IPS-15b (cell line): Measurements from ENCODE around the gene FBLN2.

Experiments
- H3K27me3 ChIP-seq: one replicate; pipeline ENCODE4 v1.6.1; 2013; ENCODE audit warnings: low read length; ENCODE audit not compliant: control insufficient read depth, insufficient read depth
- H3K36me3 ChIP-seq: one replicate; pipeline ENCODE4 v1.6.1; 2013; ENCODE audit warnings: low read length; ENCODE audit not compliant: control insufficient read depth, insufficient read depth
- H3K4me1 ChIP-seq: one replicate; pipeline ENCODE4 v1.6.1; 2013; ENCODE audit warnings: mild to moderate bottlenecking, low read length; ENCODE audit not compliant: control insufficient read depth, insufficient read depth
- H3K4me3 ChIP-seq: one replicate; pipeline ENCODE4 v1.5.1; 2013; ENCODE audit warnings: low read depth, low read length
- H3K9ac ChIP-seq: one replicate; pipeline ENCODE4 v1.6.1; 2013; ENCODE audit warnings: low read depth, mild to moderate bottlenecking, low read length
- H3K9me3 ChIP-seq: one replicate; pipeline ENCODE4 v1.6.1; 2013; ENCODE audit warnings: mild to moderate bottlenecking, low read length; ENCODE audit not compliant: control insufficient read depth, insufficient read depth

Gene FBLN2

DNA sequence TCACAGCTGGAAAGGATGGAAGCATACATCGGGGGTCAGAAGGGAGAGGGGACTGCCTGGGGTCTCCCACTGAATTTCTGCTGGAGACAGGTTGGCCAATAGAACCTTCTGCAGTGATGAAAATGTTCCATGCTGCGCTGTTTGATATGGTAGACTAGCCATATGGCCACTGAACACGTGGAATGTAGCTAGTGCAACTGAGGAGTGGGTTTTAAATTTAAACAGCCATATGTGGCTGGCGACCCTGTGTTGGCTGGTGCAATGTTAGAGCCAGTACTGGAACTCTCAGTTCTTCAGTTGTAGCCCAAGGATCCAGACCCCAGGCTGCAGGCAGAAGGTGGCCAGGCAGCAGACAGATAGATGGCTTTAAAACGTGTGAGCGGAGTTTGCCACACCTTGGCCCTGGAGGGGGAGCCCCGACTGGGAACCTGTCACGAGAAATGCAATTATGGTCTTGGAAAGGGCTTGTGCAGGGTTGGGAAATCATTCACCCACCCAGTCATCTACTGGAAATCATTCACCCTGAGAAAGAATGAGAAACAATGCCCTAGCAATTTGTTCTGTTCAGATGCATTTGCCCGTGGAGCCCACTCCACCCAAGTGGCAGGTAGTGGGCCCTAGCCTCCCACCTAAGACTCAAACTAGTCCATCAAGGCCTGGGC lies 127.6 kb downstream of the FBLN2 start:
- H3K4me1 ChIP-seq = no peaks in the 10 kb centered on the region
- no peaks in the 10 kb centered on the region for H3K27me3 ChIP-seq
- no peaks in the 10 kb centered on the region for H3K36me3 ChIP-seq
- H3K9me3 ChIP-seq = no peaks in the 10 kb centered on the region
- H3K4me3 ChIP-seq = no peak overlapping the region
- H3K9ac ChIP-seq = no peak overlapping the region

DNA sequence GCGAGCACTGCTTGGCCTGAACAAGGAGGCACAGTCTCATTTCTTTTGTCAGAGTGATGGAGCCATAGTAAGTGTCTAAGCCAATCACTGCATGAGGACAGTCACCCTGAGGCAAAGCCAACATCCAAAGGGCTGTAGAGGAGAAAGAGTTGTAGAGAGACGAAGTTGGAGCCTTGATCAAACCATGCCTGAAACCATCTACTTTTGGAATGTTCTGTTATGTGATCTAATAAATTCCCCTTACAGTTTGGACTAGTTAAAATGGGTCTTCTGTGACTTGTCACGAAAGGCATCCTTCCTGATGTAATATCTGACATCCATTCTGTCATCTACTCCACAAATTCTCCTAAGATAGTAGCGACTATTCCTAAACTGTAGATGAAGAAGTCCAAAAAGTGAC lies 128.3 kb downstream of the FBLN2 start:
- H3K27me3 ChIP-seq = no peaks in the 10 kb centered on the region
- H3K9ac ChIP-seq = no peak overlapping the region
- H3K4me1 ChIP-seq = no peaks in the 10 kb centered on the region

DNA sequence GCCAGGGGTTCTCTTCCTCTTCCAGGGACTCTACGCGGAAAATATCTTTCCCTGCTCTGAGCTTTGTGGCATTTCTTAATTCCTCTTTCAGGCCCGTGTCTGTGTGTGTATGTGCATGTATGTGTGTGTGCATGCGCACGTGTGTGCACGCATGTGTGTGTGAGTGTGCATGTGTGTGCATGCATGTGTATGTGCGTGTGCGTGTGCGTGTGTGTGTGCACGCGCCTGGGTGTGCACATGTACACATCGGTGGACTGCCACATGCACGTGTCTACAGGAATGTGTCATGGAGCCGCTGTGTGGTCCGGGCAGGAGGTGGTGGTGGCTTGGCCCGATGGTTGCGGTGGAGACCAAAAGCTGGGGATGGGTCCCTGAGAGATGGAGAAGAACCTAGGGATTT lies 133.0 kb downstream of the FBLN2 start:
- no peaks in the 10 kb centered on the region for H3K4me1 ChIP-seq
- H3K4me3 ChIP-seq = no peak overlapping the region
- H3K27me3 ChIP-seq = no peaks in the 10 kb centered on the region
- H3K9ac ChIP-seq = no peak overlapping the region
- H3K36me3 ChIP-seq = no peaks in the 10 kb centered on the region
- no peaks in the 10 kb centered on the region for H3K9me3 ChIP-seq

More for the DNA sequence above, 128.3 kb downstream of the FBLN2 start:
- no peaks in the 10 kb centered on the region for H3K36me3 ChIP-seq
- H3K4me3 ChIP-seq = no peak overlapping the region
- H3K9me3 ChIP-seq = no peaks in the 10 kb centered on the region

DNA sequence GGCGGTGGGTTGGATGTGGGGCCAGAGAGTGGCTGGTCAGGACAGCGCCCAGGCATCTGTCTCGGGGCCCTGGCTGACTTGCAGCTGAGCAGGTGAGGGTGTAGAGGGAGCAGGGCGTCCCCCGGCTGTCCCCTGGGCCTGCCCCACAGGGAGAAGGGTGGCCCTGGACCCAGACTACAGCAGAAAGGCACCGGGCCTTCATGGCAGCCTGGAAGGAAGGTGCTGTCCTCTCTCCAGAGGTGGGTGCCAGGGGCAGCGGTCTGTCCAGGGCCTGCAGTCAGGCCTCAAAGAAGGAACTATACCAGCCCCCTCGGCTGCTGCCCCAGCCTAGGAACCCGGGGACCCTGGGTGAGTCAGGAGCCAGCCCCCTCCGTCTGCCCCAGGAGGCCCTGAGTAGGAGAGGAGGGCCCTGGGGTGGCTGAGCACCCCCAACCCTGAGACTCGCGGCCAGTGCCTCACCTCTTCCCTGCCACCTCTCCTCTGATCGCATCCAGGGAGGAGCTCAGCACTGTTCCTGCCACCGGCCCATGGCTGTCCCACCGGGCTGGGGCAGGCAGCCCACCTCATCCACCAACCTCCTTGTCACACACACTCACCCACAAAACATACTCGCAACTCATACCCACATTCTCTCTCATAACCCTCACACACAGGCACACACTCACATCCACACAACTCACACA lies 133.5 kb downstream of the FBLN2 start:
- Histone ChIP-seq H3K9me3 (no peaks in the 10 kb centered on the region), H3K27me3 (no peaks in the 10 kb centered on the region), H3K9ac (no peak overlapping the region), H3K4me1 (no peaks in the 10 kb centered on the region), H3K36me3 (no peaks in the 10 kb centered on the region), H3K4me3 (no peak overlapping the region)

DNA sequence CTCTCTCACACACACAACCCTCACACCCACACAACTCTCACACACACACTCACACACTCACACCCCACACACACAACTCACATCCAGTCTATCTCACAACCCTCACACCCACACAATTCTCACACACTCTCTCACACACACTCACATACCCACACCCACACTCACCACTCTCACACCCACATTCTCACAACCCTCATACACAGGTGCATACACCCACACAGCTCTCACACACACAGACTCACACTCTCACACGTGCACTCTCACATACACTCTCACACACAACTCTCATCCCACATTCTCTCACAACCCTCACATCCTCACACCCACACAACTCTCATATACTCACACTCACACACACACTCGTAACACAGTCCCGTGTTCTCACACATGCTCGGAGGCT lies 134.4 kb downstream of the FBLN2 start:
- Histone ChIP-seq H3K4me1 (no peaks in the 10 kb centered on the region), H3K4me3 (no peak overlapping the region), H3K9ac (no peak overlapping the region), H3K9me3 (no peaks in the 10 kb centered on the region), H3K27me3 (no peaks in the 10 kb centered on the region), H3K36me3 (no peaks in the 10 kb centered on the region)

DNA sequence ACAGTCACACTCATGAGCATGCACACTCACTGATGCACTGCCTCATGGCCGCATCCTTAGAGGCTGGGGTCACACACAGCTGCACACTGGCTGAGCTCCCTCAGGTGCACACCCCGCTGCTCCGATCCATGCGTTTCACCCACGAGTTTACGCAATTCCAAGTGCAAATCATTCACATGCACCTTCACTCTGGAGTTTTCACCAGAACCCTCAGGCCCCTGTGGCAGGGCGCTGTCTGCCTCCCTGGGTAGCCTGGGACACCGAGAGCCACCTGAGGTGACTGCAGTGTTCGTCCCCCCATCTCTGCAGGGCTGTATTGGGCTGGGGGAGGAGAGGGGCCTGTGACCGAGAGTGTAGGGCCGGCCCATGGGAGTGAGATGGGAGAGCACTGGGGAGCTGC lies 134.8 kb downstream of the FBLN2 start:
- no peaks in the 10 kb centered on the region for H3K27me3 ChIP-seq
- H3K9ac ChIP-seq = no peak overlapping the region
- H3K9me3 ChIP-seq = no peaks in the 10 kb centered on the region
- no peaks in the 10 kb centered on the region for H3K4me1 ChIP-seq
- no peak overlapping the region for H3K4me3 ChIP-seq
- no peaks in the 10 kb centered on the region for H3K36me3 ChIP-seq

DNA sequence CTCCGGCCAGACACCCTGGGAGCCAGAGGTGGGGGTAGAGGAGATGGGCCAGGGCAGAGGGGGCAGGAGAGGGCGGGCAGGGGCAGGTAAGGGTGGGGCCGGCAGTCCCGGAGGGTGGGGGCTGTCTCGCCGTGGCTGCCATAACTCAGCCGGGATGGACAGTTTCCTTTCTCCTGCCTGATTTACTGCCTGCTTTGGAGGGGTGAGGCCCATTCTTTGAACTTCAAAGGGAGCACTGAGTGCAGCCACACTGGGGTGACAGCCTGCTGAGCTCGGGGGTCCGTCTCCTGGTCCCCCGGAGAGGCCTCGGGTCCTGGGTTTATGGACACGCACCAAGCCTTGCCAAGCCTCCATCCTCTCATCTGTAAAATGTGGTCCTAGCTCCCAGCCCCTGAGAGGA lies 135.4 kb downstream of the FBLN2 start:
- Histone ChIP-seq H3K9ac (no peak overlapping the region), H3K36me3 (no peaks in the 10 kb centered on the region), H3K4me3 (no peak overlapping the region), H3K4me1 (no peaks in the 10 kb centered on the region), H3K27me3 (no peaks in the 10 kb centered on the region), H3K9me3 (no peaks in the 10 kb centered on the region)

DNA sequence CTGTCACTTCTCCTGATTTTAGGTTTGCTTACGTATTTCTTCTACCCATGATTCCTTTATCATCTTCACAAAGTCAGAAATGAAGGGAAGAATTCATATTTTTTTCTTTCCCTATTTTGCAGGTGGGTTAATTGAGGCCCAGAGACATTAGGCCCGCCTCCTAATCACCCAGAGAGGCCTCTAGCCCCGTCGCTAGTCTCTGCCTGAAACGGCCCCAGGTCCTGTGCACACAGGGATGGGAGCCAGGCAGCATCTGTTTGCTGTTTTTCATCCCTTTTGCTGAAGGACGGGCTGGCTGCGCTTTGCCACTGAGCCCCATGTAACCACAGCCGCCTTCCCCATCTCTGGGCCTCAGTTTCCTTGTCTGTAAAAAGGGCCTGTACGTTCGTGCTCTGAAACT lies 135.9 kb downstream of the FBLN2 start:
- Histone ChIP-seq H3K36me3 (no peaks in the 10 kb centered on the region), H3K4me3 (no peak overlapping the region), H3K9ac (no peak overlapping the region), H3K9me3 (no peaks in the 10 kb centered on the region), H3K27me3 (no peaks in the 10 kb centered on the region), H3K4me1 (no peaks in the 10 kb centered on the region)

DNA sequence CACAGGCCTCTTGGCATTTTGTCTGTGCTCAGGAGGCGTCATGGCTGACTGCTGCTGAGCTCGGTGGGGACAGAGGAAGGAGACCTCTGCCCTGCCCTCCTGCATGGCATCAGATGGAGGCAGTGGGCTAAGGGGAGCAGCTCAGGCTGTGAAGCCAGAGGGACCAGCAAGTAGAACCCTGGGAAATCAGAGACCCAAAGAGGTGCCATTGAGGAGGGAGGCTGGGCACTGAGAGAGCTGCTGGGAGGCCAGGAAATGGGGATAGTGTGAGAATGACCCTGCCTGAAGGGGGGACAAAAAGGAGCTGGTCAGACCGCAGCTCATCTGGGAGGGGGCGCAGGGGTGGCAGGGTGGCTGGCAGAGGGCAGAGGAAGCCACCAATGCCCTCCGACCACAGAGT lies 136.8 kb downstream of the FBLN2 start:
- no peaks in the 10 kb centered on the region for H3K36me3 ChIP-seq
- no peaks in the 10 kb centered on the region for H3K27me3 ChIP-seq
- H3K4me3 ChIP-seq = no peak overlapping the region
- no peak overlapping the region for H3K9ac ChIP-seq
- no peaks in the 10 kb centered on the region for H3K4me1 ChIP-seq
- H3K9me3 ChIP-seq = no peaks in the 10 kb centered on the region

DNA sequence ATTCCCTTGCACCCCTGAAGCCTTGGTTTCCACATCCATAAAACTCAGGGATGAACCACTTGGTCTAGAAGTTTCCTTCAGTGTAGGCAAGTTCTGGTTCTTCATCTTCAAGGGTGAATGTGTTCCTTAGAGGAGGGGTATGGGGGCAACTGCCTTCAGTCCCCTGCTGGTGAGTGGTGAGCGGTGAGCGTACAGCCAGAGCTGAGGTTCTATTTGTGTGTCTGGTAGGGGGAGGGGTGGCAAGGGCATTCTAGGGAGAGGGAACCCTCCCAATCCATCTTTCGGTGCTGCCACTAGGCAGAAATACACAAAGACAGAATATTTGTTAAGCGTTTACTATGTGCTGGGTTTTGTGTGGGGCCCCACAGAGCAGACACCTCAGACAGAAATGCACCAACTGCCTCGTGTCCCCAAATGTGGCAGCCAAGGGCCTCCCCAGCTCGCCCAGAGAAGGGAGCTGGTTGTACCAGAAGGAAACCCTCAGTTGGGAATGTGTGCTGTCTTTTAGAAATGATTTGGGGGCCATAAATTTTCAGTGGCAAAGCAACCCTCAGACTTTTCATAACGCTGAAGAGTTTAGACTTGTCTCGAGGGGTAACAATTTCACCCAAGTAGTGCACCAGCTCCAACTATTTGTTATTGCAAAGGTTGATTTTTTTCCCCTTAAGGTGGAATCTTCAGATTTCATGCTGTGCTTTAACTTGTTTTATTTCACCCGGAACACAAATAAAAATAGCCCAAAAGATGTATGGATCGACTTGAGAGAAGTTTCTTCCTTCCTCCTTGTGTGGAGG lies 137.6 kb downstream of the FBLN2 start:
- H3K36me3 ChIP-seq = no peaks in the 10 kb centered on the region
- H3K27me3 ChIP-seq = no peaks in the 10 kb centered on the region
- H3K4me3 ChIP-seq = no peak overlapping the region
- no peaks in the 10 kb centered on the region for H3K9me3 ChIP-seq
- no peaks in the 10 kb centered on the region for H3K4me1 ChIP-seq
- no peak overlapping the region for H3K9ac ChIP-seq

DNA sequence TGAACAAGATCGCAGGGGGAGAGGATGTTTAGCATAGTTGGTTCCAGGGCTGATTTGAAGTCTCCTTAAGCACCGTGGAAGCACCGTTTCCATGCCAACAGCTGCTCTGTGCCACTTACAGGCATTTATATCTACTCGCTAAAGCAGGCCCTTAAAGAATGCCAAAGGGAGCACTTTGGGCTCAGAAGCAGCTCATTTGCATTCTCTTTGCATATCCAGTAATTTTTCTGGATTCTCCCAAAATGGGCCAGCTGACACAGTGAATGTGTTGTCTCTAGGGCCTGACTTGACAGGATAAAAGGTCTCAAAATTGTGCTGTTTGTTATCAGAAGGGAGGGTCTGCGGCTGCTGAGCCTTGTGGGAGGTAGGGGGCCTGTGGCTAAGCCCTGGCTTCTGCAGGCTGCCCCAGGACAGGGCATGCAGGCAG lies 138.6 kb downstream of the FBLN2 start:
- no peaks in the 10 kb centered on the region for H3K27me3 ChIP-seq

More for the DNA sequence above, 138.6 kb downstream of the FBLN2 start:
- Histone ChIP-seq H3K9ac (no peak overlapping the region), H3K4me3 (no peak overlapping the region), H3K9me3 (no peaks in the 10 kb centered on the region), H3K36me3 (no peaks in the 10 kb centered on the region), H3K4me1 (no peaks in the 10 kb centered on the region)
